HG03196 (cell line): ENCODE measurements around the gene CPSF3.

ENCODE experiments used
- ATAC-seq: cut with Tn5 transposase; IDR thresholded peaks from one replicate; pipeline ENCODE4 v1.9.1; 2021; ENCODE audit not compliant: unreplicated experiment

Gene CPSF3

GRCh38 chr2:9423100-9423921 lies at the start of gene CPSF3, which contains the start of gene ITGB1BP1:
Gene CPSF3 (plus strand): TSS chr2:9423654. CDS start chr2:9423774, 120 bp downstream.
Gene ITGB1BP1 (minus strand): TSS chr2:9423528. CDS start chr2:9418697, 4,831 bp downstream.
- ATAC-seq = peak; percentile 74

GRCh38 chr2:9374071-9374730 lies 49.3 kb upstream of the CPSF3 start:
- no peak for ATAC-seq

GRCh38 chr2:9375857-9376428 lies 47.5 kb upstream of the CPSF3 start:
- ATAC-seq = no peak

- no peak for ATAC-seq
Measured at GRCh38 chr2:9377461-9378097, 45.9 kb upstream of the CPSF3 start.

DNA sequence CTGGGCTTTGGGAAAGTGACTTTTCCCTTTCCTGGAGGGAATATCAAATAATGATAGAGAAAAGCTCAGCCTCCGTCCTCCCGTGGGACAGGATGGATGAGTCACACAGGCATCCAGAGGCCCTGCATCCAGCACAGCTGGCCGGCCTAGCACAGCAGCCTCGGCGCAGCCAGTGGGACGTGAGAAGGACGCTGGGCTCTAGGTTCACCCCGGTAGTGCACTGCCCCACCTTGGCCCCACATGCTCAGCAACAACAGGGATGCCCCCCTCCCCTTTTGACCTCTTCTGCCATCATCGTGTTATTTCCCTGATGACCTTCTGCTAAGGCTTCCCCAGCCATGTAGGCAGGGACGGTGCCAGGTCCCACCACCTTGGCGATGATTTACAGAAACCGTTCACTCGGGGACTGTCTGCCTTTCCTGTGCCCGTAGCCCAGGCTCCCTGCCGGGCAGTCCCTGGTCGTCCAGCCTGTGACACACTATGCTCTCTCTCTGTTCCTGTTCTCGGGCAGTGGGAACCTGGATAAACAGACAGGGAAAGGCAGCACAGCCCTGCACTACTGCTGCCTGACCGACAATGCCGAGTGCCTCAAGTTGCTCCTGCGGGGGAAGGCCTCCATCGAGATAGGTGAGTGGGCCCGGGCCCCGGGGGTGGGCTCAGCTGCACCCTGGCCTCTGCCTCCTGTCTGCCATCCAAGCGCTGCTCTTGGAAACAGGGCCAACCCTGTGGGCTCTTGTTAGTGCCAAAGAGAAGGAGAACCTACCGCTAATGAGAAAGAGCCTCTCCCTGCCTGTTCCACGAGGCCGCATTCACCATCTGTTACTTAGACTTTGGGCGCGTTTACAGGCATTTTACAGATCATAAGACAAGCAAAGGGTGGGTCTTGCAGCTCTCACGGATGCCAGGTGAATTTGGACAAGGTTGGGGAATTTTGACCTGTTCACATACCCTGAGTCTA lies 44.7 kb upstream of the CPSF3 start:
- ATAC-seq = no peak

- no peak for ATAC-seq
Measured at GRCh38 chr2:9379391-9379755, 44.1 kb upstream of the CPSF3 start.

DNA sequence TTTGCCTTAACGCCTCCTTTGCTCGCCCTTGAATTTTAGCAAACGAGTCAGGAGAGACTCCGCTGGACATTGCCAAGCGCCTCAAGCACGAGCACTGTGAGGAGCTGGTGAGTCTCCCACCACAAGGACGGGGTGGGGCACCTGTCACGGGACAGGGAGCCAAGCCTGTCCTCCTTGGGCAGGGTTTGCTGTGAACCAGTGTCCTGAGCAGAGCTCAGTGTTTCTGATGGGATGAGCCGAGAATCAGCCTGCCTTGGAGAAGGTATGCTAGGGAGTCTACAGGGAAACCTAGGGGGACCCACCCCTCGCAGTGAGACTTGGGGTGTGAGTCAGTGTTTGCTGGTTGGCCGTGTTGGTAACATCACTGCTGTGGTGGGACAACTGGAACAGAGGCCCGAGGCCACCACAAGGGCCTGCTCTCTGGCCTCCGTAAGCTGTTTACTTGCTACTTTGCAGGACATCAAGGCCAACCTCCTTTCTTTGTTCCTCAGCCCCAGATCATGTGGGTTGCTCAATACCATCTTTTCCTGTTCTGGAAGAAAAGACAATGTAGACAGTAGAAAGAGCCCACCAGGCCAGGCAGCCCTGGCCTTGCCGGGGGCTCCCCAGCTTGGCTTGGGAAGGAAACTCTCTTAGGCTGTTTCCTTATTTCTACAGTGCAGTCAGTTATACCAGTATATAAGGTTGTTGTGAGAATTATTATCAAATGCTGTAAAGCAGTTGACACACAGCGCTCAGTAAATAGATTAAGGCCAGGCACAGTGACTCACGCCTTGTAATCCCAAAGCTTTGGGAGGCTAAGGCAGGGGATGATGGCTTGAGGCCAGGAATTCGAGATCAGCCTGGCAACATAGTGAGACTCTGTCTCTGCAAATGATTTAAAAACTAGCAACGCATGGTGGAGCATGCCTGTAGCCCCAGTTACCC lies 42.5 kb upstream of the CPSF3 start:
- no peak for ATAC-seq

DNA sequence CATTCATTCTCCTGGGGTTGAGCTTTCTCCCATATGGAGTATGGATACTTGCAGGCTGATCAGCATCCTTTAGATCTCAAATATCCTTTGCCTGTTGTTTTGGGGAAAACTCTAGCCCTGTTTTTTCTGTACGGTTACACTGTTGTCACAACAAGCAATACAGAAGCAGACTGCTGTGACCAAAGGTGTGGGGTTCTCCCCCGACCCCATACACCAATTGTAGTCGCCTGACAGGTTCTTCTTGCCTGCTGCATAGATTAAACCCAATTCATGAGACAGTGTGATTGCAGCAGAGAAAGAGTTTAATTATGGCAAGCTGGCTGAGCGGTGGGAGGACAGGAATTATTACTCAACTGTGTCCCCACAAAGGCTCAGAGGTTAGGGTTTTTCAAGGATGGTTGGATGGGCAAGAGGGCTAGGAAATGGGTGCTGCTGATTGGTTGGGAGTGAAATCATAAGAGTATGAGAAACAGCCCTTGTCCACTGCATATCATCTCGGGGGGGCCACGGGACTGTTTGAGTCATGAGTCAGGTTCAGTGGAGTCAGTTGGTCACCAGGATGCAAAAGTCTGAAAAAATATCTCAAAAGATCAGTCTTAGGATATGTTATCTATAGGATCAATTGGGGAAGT lies 40.7 kb upstream of the CPSF3 start:
- no peak for ATAC-seq

GRCh38 chr2:9384521-9384920 lies 38.9 kb upstream of the CPSF3 start:
- ATAC-seq = no peak

DNA sequence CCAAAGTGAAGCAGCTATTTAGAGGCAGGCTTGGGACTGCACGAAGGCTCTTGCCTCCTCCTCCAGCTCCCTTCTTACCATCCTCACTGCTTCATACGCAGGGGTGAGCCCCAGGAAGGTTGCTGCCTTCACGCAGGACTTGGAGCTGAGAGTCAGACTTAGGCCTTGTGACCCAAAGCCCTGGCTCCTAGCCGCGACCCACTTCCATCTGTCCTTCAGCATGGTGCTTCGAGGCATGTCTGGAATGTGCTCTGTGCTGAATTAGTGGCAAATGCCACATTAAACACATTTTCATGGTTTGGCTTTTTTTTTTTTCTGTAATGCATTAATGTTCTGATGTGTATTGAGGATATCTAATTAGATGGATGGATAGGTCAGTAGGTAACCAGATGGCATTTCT lies 37.6 kb upstream of the CPSF3 start:
- ATAC-seq = no peak

DNA sequence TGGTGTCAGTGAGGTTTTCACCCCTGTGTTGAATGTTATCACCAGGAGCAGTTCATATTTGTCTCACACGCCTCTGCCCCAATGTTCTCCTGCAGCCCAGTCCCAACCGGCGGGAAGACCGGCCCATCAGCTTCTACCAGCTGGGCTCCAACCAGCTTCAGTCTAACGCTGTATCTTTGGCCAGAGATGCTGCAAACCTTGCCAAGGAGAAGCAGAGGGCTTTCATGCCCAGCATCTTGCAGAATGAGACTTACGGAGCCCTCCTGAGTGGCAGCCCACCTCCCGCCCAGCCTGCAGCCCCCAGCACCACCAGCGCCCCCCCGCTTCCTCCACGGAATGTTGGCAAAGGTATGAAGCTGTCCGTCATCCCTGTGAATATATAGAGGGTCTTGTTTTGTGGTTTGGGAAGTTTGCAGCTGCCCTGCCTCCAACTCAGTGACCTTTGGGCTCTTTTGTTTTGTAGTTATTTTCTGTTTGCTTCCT lies 35.2 kb upstream of the CPSF3 start:
- ATAC-seq = no peak

- no peak for ATAC-seq
Measured at GRCh38 chr2:9388950-9389911, 34.2 kb upstream of the CPSF3 start.

DNA sequence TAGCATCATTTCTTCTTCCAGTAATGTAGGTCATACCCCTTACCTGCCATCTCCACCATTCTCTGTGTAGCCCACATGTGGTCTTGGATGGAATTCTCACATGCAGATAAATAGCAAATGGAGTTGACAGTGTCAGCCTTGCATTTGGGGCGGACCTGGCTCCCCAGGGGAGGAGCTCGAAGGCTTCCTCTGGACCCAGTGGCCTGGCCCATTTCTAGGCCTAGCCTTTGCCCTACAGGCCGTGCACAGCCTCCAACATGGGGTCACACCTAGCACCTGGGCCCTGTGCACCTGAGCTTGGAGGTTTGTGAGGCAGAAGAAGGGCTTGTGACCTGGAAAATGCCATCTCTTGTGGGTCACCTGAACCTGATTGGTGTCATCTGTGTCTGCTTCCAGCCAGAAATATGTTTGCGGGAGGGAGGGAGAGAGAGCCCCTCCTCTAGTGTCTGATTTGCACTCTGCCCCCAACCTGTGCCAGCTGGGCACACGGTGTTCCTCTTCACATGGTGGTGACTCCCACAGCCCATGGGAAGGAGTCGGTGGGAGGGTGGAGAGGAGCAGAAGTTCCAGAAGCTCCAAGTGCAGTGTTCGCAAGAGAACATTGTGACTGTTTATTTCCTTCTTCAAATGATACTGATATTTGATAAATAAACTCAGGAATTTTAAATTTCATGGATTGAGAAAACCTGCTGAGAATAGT lies 33.2 kb upstream of the CPSF3 start:
- ATAC-seq = no peak

- ATAC-seq = no peak
Measured at GRCh38 chr2:9390991-9391390, 32.5 kb upstream of the CPSF3 start.

DNA sequence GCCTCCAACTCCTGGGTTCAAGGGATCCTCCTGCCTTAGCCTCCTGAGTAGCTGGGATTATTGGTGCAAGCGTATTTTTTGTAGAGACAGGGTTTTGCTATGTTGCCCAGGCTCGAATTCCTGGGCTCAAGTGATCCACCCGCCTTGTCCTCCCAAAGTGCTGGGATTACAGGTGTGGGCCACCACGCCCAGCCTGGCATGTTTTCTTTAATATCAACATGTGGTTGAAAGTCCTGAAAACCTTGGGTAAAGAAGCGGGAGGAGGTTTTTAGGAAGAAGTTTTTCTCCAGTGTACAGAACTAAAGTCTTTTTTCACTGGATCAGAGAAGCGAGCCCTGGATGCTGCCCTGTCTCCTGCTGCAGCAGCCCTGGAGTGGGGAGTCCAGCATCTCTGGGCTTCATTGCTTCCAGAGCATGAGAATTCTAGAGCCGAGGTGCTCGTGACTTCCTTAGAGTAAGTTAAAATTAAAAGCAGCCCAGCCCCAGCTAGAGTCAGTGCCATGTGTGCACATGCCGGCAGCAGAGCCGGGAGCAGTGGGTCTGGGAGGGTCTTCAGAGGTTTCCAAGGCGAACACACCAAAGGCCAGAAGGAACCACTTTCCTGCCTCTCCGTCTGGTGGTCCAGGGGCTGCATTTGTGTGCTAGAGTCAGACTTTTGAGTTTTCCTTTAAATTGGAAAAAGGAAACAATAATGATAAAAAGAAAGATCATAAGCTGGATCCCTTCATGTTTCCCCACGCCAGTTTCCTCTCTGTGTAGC lies 31.3 kb upstream of the CPSF3 start:
- no peak for ATAC-seq
